ENCODE measurements around the gene FYB1. TPM values are rescaled to one million over a fixed set of nuclear protein-coding genes. Genes with fewer than 3 reads are reported as not detected.

Gene FYB1
- total and polyA plus RNA-seq, 2 of the 4 experiments (the other 2 are of a cell fraction), result not detected

GRCh38 chr5:39217365-39218281 is 1.7 kb downstream of the FYB1 start:
- Histone ChIP-seq H3K4me3 (ENCODE audit: insufficient read depth, low read depth, low read length) (no peak overlapping the region), H2AFZ (replicated peaks; ENCODE audit: low read length, poor library complexity) (no peak overlapping the region), H4K20me1 (ENCODE audit: insufficient read depth, low read length) (no peaks in the 10 kb centered on the region), H3K18ac (ENCODE audit: low read depth, low read length) (no peak overlapping the region), H3K9ac (ENCODE audit: low read depth, low read length) (no peak overlapping the region), H4K5ac (ENCODE audit: low read depth, low read length) (no peak overlapping the region), H3K4ac (ENCODE audit: low read depth, low read length) (no peak overlapping the region), H3K36me3 (ENCODE audit: control insufficient read depth, insufficient read depth, low read length) (no peaks in the 10 kb centered on the region), H3K27ac (ENCODE audit: insufficient read depth, low read length) (no peak overlapping the region), H4K8ac (ENCODE audit: low read depth in 2 of 2, low read length in 2 of 2) (no peak overlapping the region), H2AK9ac (replicated peaks; ENCODE audit: low read depth, low read length, poor library complexity) (no peak overlapping the region), H3K14ac (replicated peaks; ENCODE audit: low read depth, low read length) (no peak overlapping the region), H4K91ac (ENCODE audit: insufficient read depth, low read depth, low read length) (no peak overlapping the region), H2BK15ac (ENCODE audit: low read depth, low read length) (no peak overlapping the region; the same call in 2 of the 3 replicates), H2BK120ac (ENCODE audit: low read depth, low read length) (no peak overlapping the region), H3K79me1 (ENCODE audit: low read depth in 1 of 2, low read length in 2 of 2) (no peaks in the 10 kb centered on the region), H3K56ac (ENCODE audit: extremely low read depth, insufficient read depth, low read length) (no peak overlapping the region), H2AK5ac (ENCODE audit: low read depth, low read length) (no peak overlapping the region), H3K4me2 (ENCODE audit: low read depth, low read length) (no peak overlapping the region), H3K9me3 (ENCODE audit: control insufficient read depth, insufficient read depth, low read length) (no peaks in the 10 kb centered on the region), H3K4me1 (ENCODE audit: control insufficient read depth, insufficient read depth, low read length) (no peaks in the 10 kb centered on the region), H3K23ac (ENCODE audit: low read depth, low read length) (no peak overlapping the region), H3K9me1 (ENCODE audit: insufficient read depth, low read length) (no peaks in the 10 kb centered on the region), H2BK20ac (ENCODE audit: low read depth, low read length) (no peak overlapping the region), H2BK5ac (ENCODE audit: low read depth, low read length, poor library complexity, severe bottlenecking) (no peak overlapping the region), H3K27me3 (ENCODE audit: control insufficient read depth, insufficient read depth, low read length) (no peaks in the 10 kb centered on the region; the same call in none of the 2 replicates)
- ChIA-PET POLR2A (ENCODE audit: unreplicated experiment) (interaction anchor here (0.6 kb wide), 2 partner anchors 201 to 207 kb away, joined by 3 to 4 read pairs; partner anchors contain the start of gene DAB2), CTCF (interaction anchor here (0.6 to 2.5 kb wide), 20 partner anchors 9 to 525 kb away, joined by 3 to 18 read pairs (median 4); no protein-coding TSS in a partner anchor)
- no TSS peak for BruUV-seq (replicated peaks)
- DNase-seq, result peak; percentile 80
- intact Hi-C loops (cut with micrococcal nuclease) (loop anchor here (1.0 to 10.0 kb wide), 4 partner anchors 65 to 353 kb away; no protein-coding TSS in a partner anchor), in situ Hi-C loops (cut with MboI; ENCODE audit: low sequenced_read_pairs) (loop anchor here (25.0 kb wide), 1 partner anchor 345 kb away; no protein-coding TSS in a partner anchor), dilution Hi-C loops (cut with HindIII; ENCODE audit: low sequenced_read_pairs, unreplicated experiment) (no loop called here)
- 90% methylated on average over 3 of the region's 16 CpGs; no CpG with 5 or more reads in 1 of the 2 experiments for WGBS, 2 experiments (ENCODE audit: extremely low coverage in 2 of 2, insufficient read length in 1 of 2)
- ATAC-seq (ENCODE audit: low read depth), result peak; percentile 94
- TF ChIP-seq, protein P1, sequence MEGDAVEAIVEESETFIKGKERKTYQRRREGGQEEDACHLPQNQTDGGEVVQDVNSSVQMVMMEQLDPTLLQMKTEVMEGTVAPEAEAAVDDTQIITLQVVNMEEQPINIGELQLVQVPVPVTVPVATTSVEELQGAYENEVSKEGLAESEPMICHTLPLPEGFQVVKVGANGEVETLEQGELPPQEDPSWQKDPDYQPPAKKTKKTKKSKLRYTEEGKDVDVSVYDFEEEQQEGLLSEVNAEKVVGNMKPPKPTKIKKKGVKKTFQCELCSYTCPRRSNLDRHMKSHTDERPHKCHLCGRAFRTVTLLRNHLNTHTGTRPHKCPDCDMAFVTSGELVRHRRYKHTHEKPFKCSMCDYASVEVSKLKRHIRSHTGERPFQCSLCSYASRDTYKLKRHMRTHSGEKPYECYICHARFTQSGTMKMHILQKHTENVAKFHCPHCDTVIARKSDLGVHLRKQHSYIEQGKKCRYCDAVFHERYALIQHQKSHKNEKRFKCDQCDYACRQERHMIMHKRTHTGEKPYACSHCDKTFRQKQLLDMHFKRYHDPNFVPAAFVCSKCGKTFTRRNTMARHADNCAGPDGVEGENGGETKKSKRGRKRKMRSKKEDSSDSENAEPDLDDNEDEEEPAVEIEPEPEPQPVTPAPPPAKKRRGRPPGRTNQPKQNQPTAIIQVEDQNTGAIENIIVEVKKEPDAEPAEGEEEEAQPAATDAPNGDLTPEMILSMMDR (conservative IDR thresholded peaks at IDR 0.05; ENCODE audit: low read depth, low read length), result peak; percentile 89
- TF ChIP-seq FOS (IDR thresholded peaks at IDR 0.05; ENCODE audit: low read depth, low read length) (no peak), RCOR1 (IDR thresholded peaks at IDR 0.05; ENCODE audit: insufficient replicate concordance, low read length) (no peak), MXI1 (IDR thresholded peaks at IDR 0.05; ENCODE audit: borderline replicate concordance, low read depth, low read length) (no peak), RFX5 (IDR thresholded peaks at IDR 0.05; ENCODE audit: low read depth, low read length) (no peak), MAFK (IDR thresholded peaks at IDR 0.05; ENCODE audit: low read depth, low read length) (no peak), BHLHE40 (IDR thresholded peaks at IDR 0.05; ENCODE audit: low read depth, low read length) (no peak), NFE2L2 (IDR thresholded peaks at IDR 0.05; ENCODE audit: low read depth, low read length) (no peak), ELK1 (IDR thresholded peaks at IDR 0.05; ENCODE audit: borderline replicate concordance, low read depth, low read length) (no peak), CEBPB (IDR thresholded peaks at IDR 0.05; ENCODE audit: low read depth, low read length) (peak; percentile 33; the same call in 1 of the 2 replicates), MAZ (IDR thresholded peaks at IDR 0.05; ENCODE audit: borderline replicate concordance, low read depth, low read length) (no peak), SMC3 (IDR thresholded peaks at IDR 0.05; ENCODE audit: low read depth, low read length) (peak; percentile 72), POLR2A (IDR thresholded peaks at IDR 0.05; ENCODE audit: low read depth, low read length) (no peak), CHD1 (IDR thresholded peaks at IDR 0.05; ENCODE audit: low read depth, low read length) (no peak), RAD21 (IDR thresholded peaks at IDR 0.05; ENCODE audit: low read length) (peak; percentile 76)
